Activated CD8-positive, alpha-beta T cell treated with anti-CD3 and anti-CD28 coated beads for 36 hours (primary cell): ENCODE measurements around the gene E4F1. TPM values are rescaled to one million over a fixed set of nuclear protein-coding genes. Genes with fewer than 3 reads are reported as not detected.

Experiments used
- ATAC-seq: fragments of 200-7000 bp; cut with Tn5 transposase; one replicate; pipeline ENCODE4 v1.10.0; 2021; ENCODE audit warnings: mild to moderate bottlenecking, moderate library complexity
- CTCF ChIA-PET: fragments of 350-600 bp; sonication (Branson Sonifier 250); formaldehyde crosslinking; loops from one replicate; lab custom pipeline; 2021; ENCODE audit warnings: antibody characterized with exemption; lab: Charles Lee
- POLR2A ChIA-PET: fragments of 350-600 bp; sonication (Branson Sonifier 250); formaldehyde crosslinking; loops from one replicate; lab custom pipeline; 2021; ENCODE audit warnings: antibody characterized with exemption; lab: Charles Lee
- DNase-seq: peaks from one replicate; pipeline ENCODE4 v3.0.0-alpha.2; 2020
- H3K27ac Mint-ChIP-seq: one replicate; pipeline ENCODE4 v1.8.0; 2021; ENCODE audit warnings: mild to moderate bottlenecking, mixed read lengths
- H3K27me3 Mint-ChIP-seq: one replicate; pipeline ENCODE4 v1.8.0; 2021; ENCODE audit warnings: mixed read lengths
- H3K36me3 Mint-ChIP-seq: one replicate; pipeline ENCODE4 v1.8.0; 2021; ENCODE audit warnings: low read depth, mixed read lengths
- H3K4me1 Mint-ChIP-seq: one replicate; pipeline ENCODE4 v1.8.0; 2021; ENCODE audit warnings: low read depth, mixed read lengths
- H3K4me3 Mint-ChIP-seq: one replicate; pipeline ENCODE4 v1.8.0; 2021; ENCODE audit warnings: mild to moderate bottlenecking, moderate library complexity, mixed read lengths
- H3K9me3 Mint-ChIP-seq: one replicate; pipeline ENCODE4 v1.8.0; 2021; ENCODE audit warnings: mixed read lengths
- CTCF ChIP-seq: fragments of 200-600 bp; IDR thresholded peaks from one replicate; pipeline ENCODE4 v1.8.0; 2022; ENCODE audit warnings: antibody characterized with exemption, mild to moderate bottlenecking
- intact Hi-C: fragments of 100-400 bp; cut with micrococcal nuclease; formaldehyde crosslinking; loops from one replicate; pipeline ENCODE4 v1.10.0; 2022
- total RNA-seq, 2 experiments: library from RNA; stranded (reverse); gene quantifications; one replicate each; pipeline ENCODE4 v1.2.3, GENCODE V29; 2021

The E4F1 gene
- total RNA-seq, 2 experiments from 2014 or later = 19.4 to 21.1 TPM

DNA sequence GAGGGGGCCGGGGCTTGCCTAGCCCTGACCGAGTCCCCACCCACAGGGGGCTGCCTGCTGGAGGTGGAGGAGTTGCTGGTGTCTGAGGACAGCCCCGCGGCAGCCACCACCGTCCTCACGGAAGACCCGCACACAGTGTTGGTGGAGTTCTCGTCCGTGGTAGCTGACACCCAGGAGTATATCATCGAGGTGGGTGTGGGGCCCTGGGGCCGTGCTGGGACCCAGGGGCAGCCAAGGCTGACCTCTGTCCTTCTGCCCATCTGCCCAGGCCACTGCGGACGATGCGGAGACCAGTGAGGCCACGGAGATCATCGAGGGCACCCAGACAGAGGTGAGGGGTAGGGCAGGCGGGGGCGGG, 11.4 kb downstream of the E4F1 start:
- ChIA-PET CTCF (no interaction called here), POLR2A (interaction anchor here (2.7 to 3.5 kb wide), 2 partner anchors 8 to 17 kb away, joined by 9 to 16 read pairs; partner anchors contain the start of gene ECI1)
- Mint-ChIP-seq H3K4me1 (peaks cover 2% of the 10 kb centered on the region), H3K4me3 (no peak overlapping the region), H3K27me3 (no peaks in the 10 kb centered on the region), H3K9me3 (no peaks in the 10 kb centered on the region), H3K27ac (no peak overlapping the region), H3K36me3 (peaks cover 26% of the 10 kb centered on the region)
- TF ChIP-seq CTCF = no peak
- ATAC-seq (no peak), DNase-seq (no peak)
- intact Hi-C loops = no loop called here

DNA sequence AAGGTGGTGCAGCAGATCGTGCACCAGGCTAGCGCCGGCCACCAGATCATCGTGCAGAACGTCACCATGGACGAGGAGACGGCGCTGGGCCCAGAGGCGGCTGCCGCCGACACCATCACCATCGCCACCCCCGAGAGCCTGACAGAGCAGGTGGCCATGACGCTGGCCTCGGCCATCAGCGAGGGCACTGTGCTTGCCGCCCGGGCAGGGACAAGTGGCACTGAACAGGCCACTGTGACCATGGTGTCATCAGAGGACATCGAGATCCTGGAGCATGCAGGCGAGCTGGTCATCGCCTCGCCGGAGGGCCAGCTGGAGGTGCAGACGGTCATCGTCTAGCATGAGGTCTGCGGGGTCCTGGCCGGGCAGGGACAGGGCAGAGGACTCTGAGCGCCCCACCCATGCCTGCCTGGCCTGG, 11.9 kb downstream of the E4F1 start:
- Mint-ChIP-seq H3K27me3 (no peaks in the 10 kb centered on the region), H3K36me3 (peaks cover 24% of the 10 kb centered on the region), H3K27ac (no peak overlapping the region), H3K4me3 (no peak overlapping the region), H3K9me3 (no peaks in the 10 kb centered on the region), H3K4me1 (peaks cover 2% of the 10 kb centered on the region)
- ATAC-seq = no peak
- ChIA-PET POLR2A (interaction anchor here (2.7 to 3.5 kb wide), 2 partner anchors 9 to 16 kb away, joined by 9 to 16 read pairs; partner anchors contain the start of gene ECI1), CTCF (no interaction called here)
- intact Hi-C loops = no loop called here
- DNase-seq = no peak
- no peak for TF ChIP-seq CTCF

- ATAC-seq = no peak
- CTCF ChIA-PET = interaction anchor here (0.8 kb wide), 1 partner anchor 193 kb away, joined by 3 read pairs; no protein-coding TSS in a partner anchor
These were observed 12.4 kb downstream of the E4F1 start for GRCh38 chr16:2235695-2236336.

DNA sequence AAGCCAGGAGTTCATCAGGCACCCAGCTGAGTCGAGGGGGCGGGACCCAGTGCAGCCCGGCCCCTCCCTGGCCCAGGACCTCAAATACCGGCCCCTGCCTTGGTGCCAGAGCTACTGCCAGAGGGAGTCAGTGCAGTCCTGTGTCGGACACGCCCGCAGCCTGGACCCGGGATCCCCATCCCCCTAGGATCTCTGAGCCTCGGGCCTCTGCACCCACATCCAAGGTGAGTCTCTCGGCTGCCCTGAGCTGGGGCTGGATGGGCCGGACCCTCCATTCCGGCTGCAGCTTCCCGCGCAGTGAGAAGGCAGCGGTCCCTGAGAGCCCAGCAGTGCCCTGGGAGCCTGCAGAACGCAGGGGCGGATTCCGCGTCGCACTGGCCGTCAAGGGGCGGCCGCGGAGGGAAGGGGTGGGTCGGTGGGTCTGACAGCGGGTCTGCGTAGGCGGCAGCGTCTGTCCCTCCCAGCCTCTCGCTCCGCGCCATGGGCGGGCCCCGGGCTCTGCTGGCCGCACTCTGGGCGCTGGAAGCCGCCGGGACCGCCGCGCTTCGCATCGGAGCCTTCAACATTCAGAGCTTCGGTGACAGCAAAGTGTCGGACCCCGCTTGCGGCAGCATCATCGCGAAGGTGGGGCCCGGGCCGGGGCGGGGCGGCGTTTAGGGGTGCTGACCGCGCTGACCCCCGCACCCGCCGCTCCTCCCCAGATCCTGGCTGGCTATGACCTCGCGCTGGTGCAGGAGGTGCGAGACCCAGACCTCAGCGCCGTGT, 13.1 kb downstream of the E4F1 start, which contains the start of gene DNASE1L2:
TSS of gene DNASE1L2 (plus strand) at position 108 of the 765 bp plus-strand sequence. CDS start at position 481, 373 bp downstream.
- no peak for TF ChIP-seq CTCF
- Mint-ChIP-seq H3K9me3 (no peaks in the 10 kb centered on the region), H3K4me1 (peaks cover 2% of the 10 kb centered on the region), H3K27ac (no peak within 1 kb of the TSS), H3K4me3 (no peak within 1 kb of the TSS), H3K27me3 (no peaks in the 10 kb centered on the region), H3K36me3 (peaks cover 22% of the 10 kb centered on the region)
- intact Hi-C loops = no loop called here
- ATAC-seq = peak; percentile 17
- DNase-seq = no peak
- CTCF ChIA-PET = interaction anchor here (0.8 kb wide), 1 partner anchor 192 kb away, joined by 3 read pairs; no protein-coding TSS in a partner anchor
- POLR2A ChIA-PET = interaction anchor here (0.8 to 3.5 kb wide), 6 partner anchors 10 to 81 kb away, joined by 3 to 16 read pairs (median 4); partner anchors contain the start of genes ECI1 and TRAF7

More at GRCh38 chr16:2235695-2236336, 12.4 kb downstream of the E4F1 start:
- peaks cover 23% of the 10 kb centered on the region for H3K36me3 Mint-ChIP-seq
- no peaks in the 10 kb centered on the region for H3K27me3 Mint-ChIP-seq
- H3K4me1 Mint-ChIP-seq = peaks cover 2% of the 10 kb centered on the region
- no peak overlapping the region for H3K27ac Mint-ChIP-seq
- TF ChIP-seq CTCF = no peak
- H3K9me3 Mint-ChIP-seq = no peaks in the 10 kb centered on the region
- intact Hi-C loops = no loop called here
- no peak for DNase-seq
- H3K4me3 Mint-ChIP-seq = no peak overlapping the region
- POLR2A ChIA-PET = interaction anchor here (1.0 to 3.5 kb wide), 5 partner anchors 9 to 81 kb away, joined by 3 to 16 read pairs (median 4); partner anchors contain the start of genes ECI1 and TRAF7
